AG04450 (cell line): ENCODE results near the gene MMEL1. TPM values are rescaled to one million over a fixed set of nuclear protein-coding genes. Genes with fewer than 3 reads are reported as not detected.

Experiments used
- CTCF ChIA-PET: fragments of 300-600, 350-600 bp; formaldehyde crosslinking; extraction: SDS; loops from one replicate; lab custom pipeline; 2022; ENCODE audit warnings: antibody characterized with exemption, inconsistent platforms; lab: Charles Lee
- POLR2A ChIA-PET: fragments of 350-600 bp; formaldehyde crosslinking; extraction: SDS; loops from one replicate; lab custom pipeline; 2021; ENCODE audit warnings: antibody characterized with exemption, inconsistent platforms; lab: Yijun Ruan, JAX
- DNase-seq: peaks from one replicate; pipeline ENCODE4 v3.0.0-alpha.2; 2011; ENCODE audit warnings: low read depth, low spot score
- H3K27ac ChIP-seq: one replicate; pipeline ENCODE4 v1.5.1; 2012; ENCODE audit warnings: low read depth, low read length, control low read depth
- H3K27me3 ChIP-seq: one replicate; pipeline ENCODE4 v1.6.0; 2012; ENCODE audit warnings: low read length; ENCODE audit not compliant: control insufficient read depth, insufficient read depth
- H3K4me3 ChIP-seq: 2 replicates; pipeline ENCODE4 v1.5.1; 2011; ENCODE audit warnings: mild to moderate bottlenecking, low read depth, low read length, control low read depth
- H3K9me3 ChIP-seq: 2 replicates; pipeline ENCODE4 v1.5.1; 2012; ENCODE audit warnings: low read length; ENCODE audit not compliant: control insufficient read depth, insufficient read depth
- CTCF ChIP-seq: IDR thresholded peaks from 2 replicates; pipeline ENCODE4 v1.5.1; 2011; ENCODE audit warnings: low read depth, low read length, control low read depth, inconsistent platforms
- polyA plus RNA-seq: library from polyadenylated mRNA; depleted of rRNA; stranded (reverse); fragments of >200 nt; gene quantifications from 2 replicates; pipeline ENCODE4 v1.2.3, GENCODE V29; 2011

The MMEL1 gene
- polyA plus RNA-seq, 1 experiment: 0.21 TPM

- POLR2A ChIA-PET: no interaction called here
- no peak for DNase-seq
- Histone ChIP-seq H3K9me3 (no peaks in the 10 kb centered on the region; the same call in 1 of the 2 replicates), H3K27ac (no peak overlapping the region), H3K4me3 (no peak overlapping the region), H3K27me3 (peaks cover 28% of the 10 kb centered on the region)
- no peak for TF ChIP-seq CTCF
- CTCF ChIA-PET: interaction anchor here (1.5 kb wide), 1 partner anchor 16 kb away, joined by 3 read pairs; no protein-coding TSS in a partner anchor
Observed at GRCh38 chr1:2564006-2564814, 68.6 kb downstream of the MMEL1 start.

GRCh38 chr1:2563205-2563604 is 69.6 kb downstream of the MMEL1 start:
- DNase-seq: no peak
- H3K27me3 ChIP-seq: peaks cover 23% of the 10 kb centered on the region
- no peak overlapping the region for H3K27ac ChIP-seq
- TF ChIP-seq CTCF: no peak
- ChIA-PET CTCF (interaction anchor here (1.5 kb wide), 1 partner anchor 15 kb away, joined by 3 read pairs; no protein-coding TSS in a partner anchor), POLR2A (no interaction called here)
- no peak overlapping the region for H3K4me3 ChIP-seq
- no peaks in the 10 kb centered on the region; the same call in 1 of the 2 replicates for H3K9me3 ChIP-seq

- no peak overlapping the region for H3K4me3 ChIP-seq
- DNase-seq: no peak
- H3K27ac ChIP-seq: no peak overlapping the region
- CTCF ChIA-PET: no interaction called here
- H3K27me3 ChIP-seq: peaks cover 23% of the 10 kb centered on the region
- POLR2A ChIA-PET: no interaction called here
- TF ChIP-seq CTCF: no peak
- no peaks in the 10 kb centered on the region; the same call in 1 of the 2 replicates for H3K9me3 ChIP-seq
Observed at GRCh38 chr1:2561898-2562895, 70.6 kb downstream of the MMEL1 start.

GRCh38 chr1:2561446-2561845 is 71.4 kb downstream of the MMEL1 start:
- H3K4me3 ChIP-seq: no peak overlapping the region
- no peak for DNase-seq
- H3K9me3 ChIP-seq: no peaks in the 10 kb centered on the region; the same call in 1 of the 2 replicates
- H3K27me3 ChIP-seq: peaks cover 23% of the 10 kb centered on the region
- TF ChIP-seq CTCF: no peak
- ChIA-PET CTCF (no interaction called here), POLR2A (no interaction called here)
- no peak overlapping the region for H3K27ac ChIP-seq
